Measurements from ENCODE around the gene SLC48A1.
A peak's percentile ranks its signal among the peaks of the same experiment; 100 is the strongest.

The SLC48A1 gene

DNA sequence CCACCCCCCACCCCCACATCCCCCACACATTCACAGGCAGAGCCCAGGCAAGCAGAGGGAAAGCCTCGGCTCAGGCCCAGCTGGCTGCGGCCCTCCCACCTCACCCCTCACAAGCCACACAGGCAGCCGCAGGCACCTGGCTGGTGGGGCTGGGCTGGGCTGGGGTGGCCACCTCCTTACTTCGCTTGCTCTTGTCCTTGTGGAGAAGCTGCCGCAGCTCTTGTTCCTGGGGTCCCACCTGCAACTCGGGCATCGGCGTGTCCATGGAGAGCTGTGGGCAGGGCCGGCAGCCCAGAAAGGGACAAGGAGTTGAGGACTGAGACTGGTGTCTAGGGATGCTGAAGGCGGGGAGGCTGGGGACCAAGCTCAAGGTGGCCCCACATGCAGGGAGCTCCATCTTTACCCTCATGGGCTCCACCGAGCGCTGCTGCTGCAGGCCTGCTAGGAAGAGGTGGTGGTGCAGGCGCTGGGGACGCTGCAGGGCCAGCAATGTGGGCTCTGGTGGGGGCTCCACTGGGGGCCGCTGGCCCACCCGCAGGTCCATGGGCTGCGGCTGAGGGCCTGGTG is 25.4 kb downstream of the SLC48A1 start:
- ChIA-PET POLR2A (interaction anchor here (0.6 kb wide), 2 partner anchors 8 to 46 kb away, joined by 3 read pairs; no protein-coding TSS in a partner anchor), CTCF (interaction anchor here (0.9 to 39.4 kb wide), 6 partner anchors 9 to 57 kb away, joined by 3 to 751 read pairs (median 6); partner anchors contain the start of gene SLC48A1)
- TF ChIP-seq CTCF (IDR thresholded peaks at IDR 0.05; ENCODE audit: insufficient read depth, low read length, missing control alignments) = no peak
- DNase-seq (ENCODE audit: low read depth, low spot score) = no peak
- no peak overlapping the region for H3K4me3 ChIP-seq (ENCODE audit: low read depth, low read length)

DNA sequence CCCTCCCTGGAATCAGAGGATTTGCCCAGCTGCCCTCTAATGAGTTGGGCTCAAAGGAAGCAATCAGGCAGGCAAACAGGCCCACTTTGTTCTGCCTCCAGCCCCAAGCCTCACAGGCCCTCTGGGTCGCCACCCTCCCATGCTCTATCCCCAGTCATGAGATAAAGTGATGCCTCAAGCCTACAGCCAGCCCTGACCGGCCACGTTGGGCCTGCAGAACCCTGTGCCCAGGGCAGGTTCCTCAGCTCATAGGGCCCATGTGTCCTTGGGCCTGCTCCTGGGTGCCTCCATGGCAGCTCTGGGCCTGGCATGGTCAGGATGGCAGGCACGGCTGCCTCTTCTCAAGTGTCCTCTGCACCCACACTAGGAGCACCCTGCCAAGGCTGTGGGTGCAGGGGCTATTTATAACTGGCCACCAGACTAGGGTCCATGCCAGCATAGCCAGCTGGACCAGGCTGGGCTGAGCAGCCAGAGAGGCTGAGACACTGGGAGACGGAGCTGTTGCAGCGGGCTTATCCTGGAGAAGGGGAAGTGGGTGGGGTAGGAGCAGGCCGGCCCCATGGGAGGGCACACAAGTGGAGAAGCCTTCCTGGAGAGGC is 26.4 kb downstream of the SLC48A1 start:
- POLR2A ChIA-PET = interaction anchor here (1.5 kb wide), 1 partner anchor 8 kb away, joined by 4 read pairs; no protein-coding TSS in a partner anchor

DNA sequence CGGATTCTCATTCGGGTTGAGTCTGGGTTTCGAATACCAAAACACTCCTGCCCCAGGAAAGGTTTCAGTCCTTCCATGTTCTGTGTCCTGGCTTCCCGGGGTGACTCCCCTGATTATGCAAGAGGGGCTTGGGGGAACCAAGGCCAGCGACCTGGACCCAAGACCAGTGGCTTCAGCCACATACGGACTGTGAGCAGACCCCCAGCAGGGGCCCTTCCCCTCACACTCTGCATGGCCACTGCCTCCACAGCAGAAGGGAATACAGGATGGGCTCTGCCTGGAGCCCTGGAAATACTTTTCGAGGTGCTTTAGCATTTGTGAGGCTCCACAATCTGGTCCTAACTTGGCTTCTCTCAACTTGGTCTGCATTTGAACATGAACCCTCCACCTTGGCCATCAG is 27.5 kb downstream of the SLC48A1 start:
- no peak overlapping the region for H3K4me3 ChIP-seq (ENCODE audit: low read depth, low read length)
- no peak for DNase-seq (ENCODE audit: low read depth, low spot score)
- ChIA-PET POLR2A (no interaction called here), CTCF (interaction anchor here (1.1 to 39.4 kb wide), 7 partner anchors 8 to 58 kb away, joined by 4 to 751 read pairs (median 9); partner anchors contain the start of gene SLC48A1)
- TF ChIP-seq CTCF (IDR thresholded peaks at IDR 0.05; ENCODE audit: insufficient read depth, low read length, missing control alignments) = no peak

More for the DNA sequence above, 26.4 kb downstream of the SLC48A1 start:
- CTCF ChIA-PET = interaction anchor here (0.9 to 39.4 kb wide), 7 partner anchors 8 to 58 kb away, joined by 3 to 751 read pairs (median 7); partner anchors contain the start of gene SLC48A1
- H3K4me3 ChIP-seq (ENCODE audit: low read depth, low read length) = no peak overlapping the region
- TF ChIP-seq CTCF (IDR thresholded peaks at IDR 0.05; ENCODE audit: insufficient read depth, low read length, missing control alignments) = no peak
- no peak for DNase-seq (ENCODE audit: low read depth, low spot score)

DNA sequence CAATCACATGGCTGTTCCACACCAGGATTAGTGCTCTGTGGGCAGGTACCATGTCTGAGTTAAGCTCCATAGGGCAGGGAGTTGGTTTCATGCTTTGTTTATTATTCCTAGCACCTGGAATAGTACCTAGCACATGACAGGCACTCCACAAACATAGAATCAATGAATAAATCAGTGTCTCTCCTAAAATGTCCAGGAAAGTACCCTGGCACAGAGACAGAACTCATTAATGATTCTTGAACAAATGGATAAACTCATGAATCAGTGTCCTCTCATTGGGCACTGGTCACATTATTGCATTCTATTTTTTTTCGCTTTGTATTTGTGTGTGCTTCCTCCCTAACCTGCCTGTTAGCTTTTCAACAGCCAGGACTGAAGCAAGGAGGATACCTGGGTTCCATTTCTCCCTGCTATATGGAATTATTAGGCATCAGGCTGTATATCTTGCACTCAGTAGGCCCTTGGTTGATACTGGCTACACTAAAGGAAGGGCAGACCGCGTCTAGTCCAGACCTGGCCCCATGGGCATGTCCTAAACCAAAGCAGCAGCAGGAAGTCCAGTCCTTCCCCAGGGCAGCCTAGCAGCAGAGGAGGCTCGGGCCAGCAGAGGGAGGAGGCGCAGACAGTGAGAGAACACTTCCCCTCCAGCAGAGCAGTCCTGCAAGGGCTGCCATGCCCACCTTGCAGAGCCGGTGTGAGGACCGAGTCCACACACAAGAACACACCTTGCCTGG is 28.3 kb downstream of the SLC48A1 start:
- TF ChIP-seq CTCF (IDR thresholded peaks at IDR 0.05; ENCODE audit: insufficient read depth, low read length, missing control alignments) = peak; percentile 35
- ChIA-PET CTCF (interaction anchor here (1.1 to 39.4 kb wide), 10 partner anchors 8 to 85 kb away, joined by 4 to 751 read pairs (median 8); partner anchors contain the start of gene SLC48A1), POLR2A (interaction anchor here (1.1 kb wide), 1 partner anchor 19 kb away, joined by 7 read pairs; no protein-coding TSS in a partner anchor)
- no peak overlapping the region for H3K4me3 ChIP-seq (ENCODE audit: low read depth, low read length)
- DNase-seq (ENCODE audit: low read depth, low spot score) = no peak

- H3K4me3 ChIP-seq (ENCODE audit: low read depth, low read length) = no peak overlapping the region
- POLR2A ChIA-PET = interaction anchor here (1.1 kb wide), 1 partner anchor 19 kb away, joined by 7 read pairs; no protein-coding TSS in a partner anchor
- CTCF ChIA-PET = interaction anchor here (1.1 to 39.4 kb wide), 9 partner anchors 9 to 86 kb away, joined by 4 to 751 read pairs (median 9); partner anchors contain the start of gene SLC48A1
- TF ChIP-seq CTCF (IDR thresholded peaks at IDR 0.05; ENCODE audit: insufficient read depth, low read length, missing control alignments) = no peak
- DNase-seq (ENCODE audit: low read depth, low spot score) = no peak
Observed at GRCh38 chr12:47801904-47802246, 28.8 kb downstream of the SLC48A1 start.

Data from AG04449 (cell line).